Neural progenitor cell (in vitro differentiated cells): Measurements from ENCODE around the gene BAMBI. TPM values are rescaled to one million over a fixed set of nuclear protein-coding genes. Genes with fewer than 3 reads are reported as not detected.

Experiments used
- DNase-seq: peaks from one replicate; pipeline ENCODE4 v3.0.0-alpha.2; 2016; ENCODE audit warnings: low spot score
- H2AFZ ChIP-seq: fragments of 200-600 bp; sonication (generic); replicated peaks from 2 replicates; pipeline ENCODE4 v1.6.1; 2016; ENCODE audit warnings: antibody characterized with exemption
- H3F3A ChIP-seq: fragments of 200-600 bp; sonication (generic); 2 replicates; pipeline ENCODE4 v1.6.1; 2016; ENCODE audit warnings: antibody characterized with exemption, low read depth
- H3K27ac ChIP-seq: fragments of 200-600 bp; sonication (generic); 2 replicates; pipeline ENCODE4 v1.5.1; 2016; ENCODE audit warnings: mild to moderate bottlenecking
- H3K27me3 ChIP-seq: fragments of 200-600 bp; sonication (generic); 2 replicates; pipeline ENCODE4 v1.6.1; 2016; ENCODE audit warnings: mild to moderate bottlenecking, moderate library complexity
- H3K36me3 ChIP-seq: fragments of 200-600 bp; sonication (generic); 2 replicates; pipeline ENCODE4 v1.5.1; 2016
- H3K4me1 ChIP-seq: fragments of 200-600 bp; sonication (generic); 2 replicates; pipeline ENCODE4 v1.6.1; 2016; ENCODE audit warnings: mixed run types
- H3K4me2 ChIP-seq: fragments of 200-600 bp; sonication (generic); 2 replicates; pipeline ENCODE4 v1.6.1; 2016
- H3K4me3 ChIP-seq: fragments of 200-600 bp; sonication (generic); 2 replicates; pipeline ENCODE4 v1.5.1; 2016
- H3K79me2 ChIP-seq: fragments of 200-600 bp; sonication (generic); 2 replicates; pipeline ENCODE4 v1.6.1; 2016; ENCODE audit warnings: low read depth
- H3K9ac ChIP-seq: fragments of 200-600 bp; sonication (generic); 2 replicates; pipeline ENCODE4 v1.6.1; 2016
- H3K9me3 ChIP-seq: fragments of 200-600 bp; sonication (generic); 2 replicates; pipeline ENCODE4 v1.5.1; 2016; ENCODE audit warnings: low read depth
- H4K20me1 ChIP-seq: fragments of 200-600 bp; sonication (generic); 2 replicates; pipeline ENCODE4 v1.6.1; 2016; ENCODE audit warnings: low read depth
- H3K27ac Mint-ChIP-seq: 3 replicates; pipeline ENCODE4 v1.8.0; 2021; ENCODE audit warnings: mixed read lengths
- H3K27me3 Mint-ChIP-seq: 2 replicates; pipeline ENCODE4 v1.8.0; 2022; ENCODE audit warnings: low read depth, mild to moderate bottlenecking, inconsistent platforms, moderate library complexity, mixed read lengths; ENCODE audit not compliant: insufficient read depth
- H3K36me3 Mint-ChIP-seq: 3 replicates; pipeline ENCODE4 v1.8.0; 2021; ENCODE audit warnings: mixed read lengths
- H3K4me1 Mint-ChIP-seq: 3 replicates; pipeline ENCODE4 v1.8.0; 2021; ENCODE audit warnings: mixed read lengths
- H3K4me3 Mint-ChIP-seq: 3 replicates; pipeline ENCODE4 v1.8.0; 2021; ENCODE audit warnings: mild to moderate bottlenecking, moderate library complexity, mixed read lengths
- H3K9me3 Mint-ChIP-seq: 3 replicates; pipeline ENCODE4 v1.8.0; 2020; ENCODE audit warnings: mixed read lengths
- EZH2 ChIP-seq: fragments of 200-600 bp; sonication (generic); IDR thresholded peaks from 2 replicates; pipeline ENCODE4 v1.6.1; 2017; ENCODE audit warnings: antibody characterized with exemption, mild to moderate bottlenecking, moderate library complexity
- EZH2phosphoT487 ChIP-seq: fragments of 200-600 bp; sonication (generic); IDR thresholded peaks from 2 replicates; pipeline ENCODE4 v1.6.1; 2017; ENCODE audit warnings: antibody characterized with exemption
- total RNA-seq: library from RNA; depleted of rRNA; stranded (reverse); fragments of >200 nt; gene quantifications from 2 replicates; pipeline ENCODE4 v1.2.3, GENCODE V29; 2015; ENCODE audit warnings: low replicate concordance
- TF ChIP-seq, protein P1 (sequence below): fragments of 200-600 bp; sonication (generic); IDR thresholded peaks from 2 replicates; pipeline ENCODE4 v1.5.1; 2017; ENCODE audit warnings: antibody characterized with exemption, mild to moderate bottlenecking

Gene BAMBI
- total RNA-seq, 1 donor from 2014 or later = 2.2 TPM

DNA sequence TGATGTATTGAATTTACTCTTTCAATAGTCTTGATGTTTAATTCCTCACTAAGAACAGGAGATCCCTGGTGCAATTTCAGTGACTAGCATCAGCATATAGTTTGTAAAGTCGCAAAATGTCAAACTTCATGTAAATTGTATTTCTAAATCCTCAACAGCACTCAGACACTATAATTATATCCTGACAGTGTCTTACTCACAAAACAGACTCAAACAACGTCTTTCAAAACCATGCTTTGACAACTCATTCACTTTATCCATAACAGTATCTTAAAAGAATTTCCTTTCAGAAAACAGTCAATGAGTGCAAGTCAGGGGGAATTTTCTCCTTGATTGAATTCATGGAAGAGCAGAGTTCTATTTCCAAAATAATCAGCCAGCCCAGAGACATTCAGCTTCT, 20.8 kb downstream of the BAMBI start:
- H2AFZ ChIP-seq = no peak overlapping the region
- H3K36me3 Mint-ChIP-seq = no peaks in the 10 kb centered on the region
- H3K4me1 Mint-ChIP-seq = peaks cover 6% of the 10 kb centered on the region
- no peaks in the 10 kb centered on the region for H3F3A ChIP-seq
- no peak overlapping the region for H3K4me2 ChIP-seq
- H3K9ac ChIP-seq = no peak overlapping the region
- H3K9me3 ChIP-seq = no peaks in the 10 kb centered on the region
- no peaks in the 10 kb centered on the region for H3K4me1 ChIP-seq
- H3K4me3 Mint-ChIP-seq = no peak overlapping the region
- H3K27me3 ChIP-seq = no peaks in the 10 kb centered on the region
- H3K36me3 ChIP-seq = no peaks in the 10 kb centered on the region
- no peak for DNase-seq
- TF ChIP-seq EZH2phosphoT487 (no peak), EZH2 (no peak)
- TF ChIP-seq, protein P1, sequence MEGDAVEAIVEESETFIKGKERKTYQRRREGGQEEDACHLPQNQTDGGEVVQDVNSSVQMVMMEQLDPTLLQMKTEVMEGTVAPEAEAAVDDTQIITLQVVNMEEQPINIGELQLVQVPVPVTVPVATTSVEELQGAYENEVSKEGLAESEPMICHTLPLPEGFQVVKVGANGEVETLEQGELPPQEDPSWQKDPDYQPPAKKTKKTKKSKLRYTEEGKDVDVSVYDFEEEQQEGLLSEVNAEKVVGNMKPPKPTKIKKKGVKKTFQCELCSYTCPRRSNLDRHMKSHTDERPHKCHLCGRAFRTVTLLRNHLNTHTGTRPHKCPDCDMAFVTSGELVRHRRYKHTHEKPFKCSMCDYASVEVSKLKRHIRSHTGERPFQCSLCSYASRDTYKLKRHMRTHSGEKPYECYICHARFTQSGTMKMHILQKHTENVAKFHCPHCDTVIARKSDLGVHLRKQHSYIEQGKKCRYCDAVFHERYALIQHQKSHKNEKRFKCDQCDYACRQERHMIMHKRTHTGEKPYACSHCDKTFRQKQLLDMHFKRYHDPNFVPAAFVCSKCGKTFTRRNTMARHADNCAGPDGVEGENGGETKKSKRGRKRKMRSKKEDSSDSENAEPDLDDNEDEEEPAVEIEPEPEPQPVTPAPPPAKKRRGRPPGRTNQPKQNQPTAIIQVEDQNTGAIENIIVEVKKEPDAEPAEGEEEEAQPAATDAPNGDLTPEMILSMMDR = no peak
- H3K4me3 ChIP-seq = no peak overlapping the region
- H3K27me3 Mint-ChIP-seq = peaks cover 8% of the 10 kb centered on the region
- no peak overlapping the region for H3K27ac Mint-ChIP-seq
- no peaks in the 10 kb centered on the region for H4K20me1 ChIP-seq
- no peak overlapping the region for H3K27ac ChIP-seq
- H3K79me2 ChIP-seq = no peaks in the 10 kb centered on the region
- H3K9me3 Mint-ChIP-seq = peaks cover 4% of the 10 kb centered on the region

GRCh38 chr10:28704464-28705161, 27.3 kb downstream of the BAMBI start:
- Mint-ChIP-seq H3K9me3 (peaks cover 4% of the 10 kb centered on the region), H3K27ac (no peak overlapping the region), H3K4me1 (peaks cover 24% of the 10 kb centered on the region), H3K36me3 (no peaks in the 10 kb centered on the region), H3K4me3 (no peak overlapping the region), H3K27me3 (peaks cover 8% of the 10 kb centered on the region)
- H3K27me3 ChIP-seq = no peaks in the 10 kb centered on the region
- H4K20me1 ChIP-seq = no peaks in the 10 kb centered on the region
- no peaks in the 10 kb centered on the region for H3F3A ChIP-seq
- no peak overlapping the region for H3K4me3 ChIP-seq
- H3K9ac ChIP-seq = no peak overlapping the region
- H3K79me2 ChIP-seq = no peaks in the 10 kb centered on the region
- H3K4me2 ChIP-seq = no peak overlapping the region
- H3K4me1 ChIP-seq = no peaks in the 10 kb centered on the region
- H3K9me3 ChIP-seq = no peaks in the 10 kb centered on the region
- DNase-seq = no peak
- no peak overlapping the region for H2AFZ ChIP-seq
- TF ChIP-seq EZH2 (no peak), EZH2phosphoT487 (no peak)
- TF ChIP-seq, protein P1 = no peak
- H3K36me3 ChIP-seq = no peaks in the 10 kb centered on the region
- H3K27ac ChIP-seq = no peak overlapping the region

DNA sequence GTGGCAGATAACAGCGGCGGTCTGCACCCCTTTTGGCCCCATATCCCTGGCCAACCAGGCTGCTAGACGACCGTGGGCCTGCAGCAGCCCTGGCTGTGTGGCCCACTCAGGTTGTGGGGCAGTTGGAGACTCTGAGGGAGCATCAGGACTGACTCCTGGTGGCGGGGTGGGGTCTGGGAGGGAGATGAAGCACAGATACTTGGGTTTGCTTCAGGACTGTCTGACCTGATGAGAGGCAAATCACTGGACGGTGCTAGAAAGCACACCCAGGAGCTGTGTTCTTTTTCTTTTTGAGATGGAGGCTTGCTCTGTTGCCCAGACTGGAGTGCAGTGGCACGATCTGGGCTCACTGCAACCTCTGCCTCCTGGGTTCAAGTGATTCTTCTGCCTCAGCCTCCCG, 28.2 kb downstream of the BAMBI start:
- Histone ChIP-seq H4K20me1 (no peaks in the 10 kb centered on the region), H3F3A (no peaks in the 10 kb centered on the region), H3K4me2 (no peak overlapping the region), H3K36me3 (no peaks in the 10 kb centered on the region), H3K79me2 (no peaks in the 10 kb centered on the region), H2AFZ (no peak overlapping the region), H3K27me3 (no peaks in the 10 kb centered on the region), H3K9ac (no peak overlapping the region), H3K9me3 (no peaks in the 10 kb centered on the region), H3K4me3 (no peak overlapping the region), H3K27ac (no peak overlapping the region), H3K4me1 (no peaks in the 10 kb centered on the region)
- no peak for DNase-seq
- H3K27me3 Mint-ChIP-seq = peaks cover 6% of the 10 kb centered on the region
- H3K4me3 Mint-ChIP-seq = no peak overlapping the region
- H3K4me1 Mint-ChIP-seq = peaks cover 27% of the 10 kb centered on the region
- TF ChIP-seq EZH2 (no peak), EZH2phosphoT487 (no peak)
- TF ChIP-seq, protein P1 = no peak
- no peaks in the 10 kb centered on the region for H3K36me3 Mint-ChIP-seq
- H3K9me3 Mint-ChIP-seq = peaks cover 4% of the 10 kb centered on the region
- H3K27ac Mint-ChIP-seq = no peak overlapping the region
